SW 1271 (cell line): Measurements from ENCODE around the gene EIF2S1.
"Not testable (repeated sequence)": the region's sequence is repeated elsewhere in the genome, so short reads cannot be mapped to it uniquely, and the experiment has no call there.

Experiments
- DNase-seq, 2 experiments: peaks; one replicate each; lab custom pipeline; 2025; lab: John Stamatoyannopoulos, UW

Gene EIF2S1

GRCh38 chr14:67359775-67360469 is at the start of gene EIF2S1, which contains the start of gene ATP6V1D:
Gene EIF2S1, plus strand, starts transcription at chr14:67360328. Its CDS starts 4,440 bp downstream, at chr14:67364768.
Gene ATP6V1D, minus strand, starts transcription at chr14:67359804. Its CDS starts 106 bp downstream, at chr14:67359698.
- DNase-seq: peak; percentile 98 to 99

GRCh38 chr14:67311868-67312267 is 48.3 kb upstream of the EIF2S1 start:
- DNase-seq: no peak

- DNase-seq: no peak
Measured at GRCh38 chr14:67313153-67313552, 47.0 kb upstream of the EIF2S1 start.

- no peak for DNase-seq
Measured at GRCh38 chr14:67317822-67318221, 42.3 kb upstream of the EIF2S1 start.

GRCh38 chr14:67319142-67319541 is 41.0 kb upstream of the EIF2S1 start:
- DNase-seq: no peak

- not testable (repeated sequence) for DNase-seq
Measured at GRCh38 chr14:67329666-67330065, 30.5 kb upstream of the EIF2S1 start.

- no peak for DNase-seq
Measured at GRCh38 chr14:67331368-67332125, 28.6 kb upstream of the EIF2S1 start.

GRCh38 chr14:67332468-67332867 is 27.7 kb upstream of the EIF2S1 start:
- no peak for DNase-seq

- no peak for DNase-seq
Measured at GRCh38 chr14:67335781-67336180, 24.3 kb upstream of the EIF2S1 start.

- DNase-seq: not testable (repeated sequence)
Measured at GRCh38 chr14:67341231-67341630, 18.9 kb upstream of the EIF2S1 start.

GRCh38 chr14:67343601-67344230 is 16.4 kb upstream of the EIF2S1 start:
- DNase-seq: peak in 1 of 2 experiments; percentile 15

GRCh38 chr14:67345583-67345982 is 14.5 kb upstream of the EIF2S1 start:
- DNase-seq: no peak

- no peak for DNase-seq
Measured at GRCh38 chr14:67352055-67352454, 8.1 kb upstream of the EIF2S1 start.

GRCh38 chr14:67357186-67357968 is 2.8 kb upstream of the EIF2S1 start:
- DNase-seq: no peak

GRCh38 chr14:67357969-67358354 is 2.2 kb upstream of the EIF2S1 start:
- no peak for DNase-seq

GRCh38 chr14:67358924-67359774 is 979 bp upstream of the EIF2S1 start:
- no peak for DNase-seq

GRCh38 chr14:67360470-67361206 is 510 bp downstream of the EIF2S1 start:
- no peak for DNase-seq

GRCh38 chr14:67365476-67365875 is 5.3 kb downstream of the EIF2S1 start:
- DNase-seq: no peak

- DNase-seq: no peak
Measured at GRCh38 chr14:67370830-67371229, 10.7 kb downstream of the EIF2S1 start.
